OCI-M1 (cell line): ENCODE results near the gene OTOS.
A peak's percentile ranks its signal among the peaks of the same experiment; 100 is the strongest.

Experiments
- DNase-seq: peaks from one replicate; lab custom pipeline; 2025; lab: John Stamatoyannopoulos, UW

Gene OTOS

DNA sequence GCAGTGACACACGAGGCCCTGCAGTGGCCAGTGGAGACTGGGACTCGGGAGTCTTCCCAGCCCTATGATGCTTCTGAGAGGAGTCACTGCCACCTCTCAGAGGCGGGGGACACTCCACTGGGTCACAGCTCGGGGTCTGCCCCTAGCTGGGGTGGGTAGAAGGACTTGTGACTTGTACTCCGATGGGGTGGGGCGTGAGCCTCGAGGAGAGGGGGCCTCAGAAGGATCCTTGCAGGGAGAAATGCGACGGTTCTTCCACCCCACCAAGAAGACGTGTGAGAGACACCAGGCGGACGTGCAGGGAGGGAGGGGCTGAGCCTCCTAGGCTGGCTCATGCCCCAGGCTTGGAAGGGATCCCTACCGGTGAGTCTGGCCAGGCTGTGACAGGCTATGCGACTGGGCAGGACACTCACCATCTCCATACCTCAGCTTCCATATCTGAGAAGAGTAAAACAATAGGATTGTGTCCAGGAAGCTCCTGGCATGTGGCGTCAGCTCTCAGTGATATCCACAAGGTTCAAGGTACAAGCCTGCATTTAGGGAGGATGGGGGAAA, 11.1 kb upstream of the OTOS start:
- no peak for DNase-seq

DNA sequence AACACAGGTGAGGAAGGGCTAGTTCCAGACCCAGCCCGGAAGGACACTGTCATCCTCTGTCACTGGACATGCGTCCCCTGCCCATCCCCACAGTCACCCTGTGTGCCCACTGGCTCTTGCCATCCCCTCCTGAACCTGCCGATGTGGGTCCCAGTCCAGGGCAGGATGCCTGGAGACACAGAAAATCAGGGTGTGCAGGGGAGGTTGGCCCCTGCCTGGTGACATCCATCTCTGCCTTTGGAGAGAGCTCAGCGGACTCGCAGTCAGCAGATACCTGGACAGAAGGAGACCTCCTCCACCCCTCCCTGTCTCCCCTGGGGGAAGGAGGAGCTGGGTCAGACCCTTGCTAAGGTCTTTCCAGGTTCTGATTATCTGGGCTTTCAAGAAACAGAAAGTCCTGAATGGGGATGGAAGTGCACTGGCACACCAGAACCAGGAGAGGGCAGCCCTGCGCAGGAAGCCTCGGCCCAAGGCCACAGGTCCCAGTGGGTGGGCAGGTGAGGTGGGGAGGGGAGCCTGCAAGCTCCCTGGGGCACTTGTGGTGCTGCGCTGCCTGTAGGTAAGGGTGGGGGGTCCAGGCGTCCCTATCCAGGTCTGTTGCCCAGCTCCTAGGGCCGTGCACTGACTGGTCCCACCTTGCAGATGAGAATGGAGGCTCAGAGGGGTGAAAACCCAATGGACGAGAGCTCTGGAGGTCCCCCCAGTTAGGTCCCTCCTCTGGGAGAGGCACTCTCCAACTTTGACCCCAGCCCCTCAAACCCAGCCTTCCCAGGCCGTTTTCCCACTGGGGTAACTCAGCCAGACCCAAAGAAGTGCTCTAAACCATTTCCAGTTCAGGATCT, 9.7 kb upstream of the OTOS start:
- peak; percentile 54 for DNase-seq

DNA sequence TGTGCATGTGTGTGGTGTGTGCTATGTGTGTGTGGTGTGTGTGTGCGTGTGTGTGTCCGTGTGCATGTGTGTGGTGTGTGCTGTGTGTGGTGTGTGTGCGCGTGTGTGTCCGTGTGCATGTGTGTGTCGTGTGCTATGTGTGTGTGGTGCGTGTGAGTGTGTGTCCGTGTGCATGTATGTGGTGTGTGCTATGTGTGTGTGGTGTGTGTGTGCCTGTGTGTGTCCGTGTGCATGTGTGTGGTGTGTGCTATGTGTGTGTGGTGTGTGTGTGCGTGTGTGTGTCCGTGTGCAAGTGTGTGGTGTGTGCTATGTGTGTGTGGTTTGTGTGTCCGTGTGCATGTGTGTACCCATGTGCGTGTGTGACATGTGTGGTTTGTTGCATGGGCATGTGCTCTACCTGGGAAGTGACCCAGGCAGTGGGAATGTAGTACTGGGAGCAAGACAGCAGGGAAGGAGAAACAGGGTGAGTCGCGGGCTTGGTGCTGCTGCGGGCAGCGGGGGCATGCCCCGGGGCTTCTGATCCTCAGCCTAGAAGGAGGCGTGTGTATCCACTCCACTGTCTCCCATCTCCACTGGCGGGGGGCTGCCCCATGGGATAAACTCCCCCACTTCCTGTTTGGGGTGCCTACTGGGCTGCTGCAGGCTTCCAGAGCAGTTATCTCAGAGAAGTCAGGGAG, 7.6 kb upstream of the OTOS start:
- no peak for DNase-seq

DNA sequence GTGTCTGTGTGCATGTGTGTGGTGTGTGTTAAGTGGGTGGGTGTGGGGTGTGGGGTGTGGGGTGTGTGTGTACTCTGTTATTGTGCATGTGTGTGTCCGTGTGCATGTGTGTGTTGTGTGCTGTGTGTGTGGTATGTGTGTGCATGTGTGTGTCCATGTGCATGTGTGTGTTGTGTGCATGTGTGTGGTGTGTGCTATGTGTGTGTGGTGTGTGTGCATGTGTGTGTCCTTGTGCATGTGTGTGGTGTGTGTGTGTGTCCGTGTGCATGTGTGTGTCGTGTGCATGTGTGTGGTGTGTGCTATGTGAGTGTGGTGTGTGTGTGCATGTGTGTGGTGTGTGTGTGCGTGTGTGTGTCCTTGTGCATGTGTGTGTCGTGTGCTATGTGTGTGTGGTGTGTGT, 6.9 kb upstream of the OTOS start:
- no peak for DNase-seq

DNA sequence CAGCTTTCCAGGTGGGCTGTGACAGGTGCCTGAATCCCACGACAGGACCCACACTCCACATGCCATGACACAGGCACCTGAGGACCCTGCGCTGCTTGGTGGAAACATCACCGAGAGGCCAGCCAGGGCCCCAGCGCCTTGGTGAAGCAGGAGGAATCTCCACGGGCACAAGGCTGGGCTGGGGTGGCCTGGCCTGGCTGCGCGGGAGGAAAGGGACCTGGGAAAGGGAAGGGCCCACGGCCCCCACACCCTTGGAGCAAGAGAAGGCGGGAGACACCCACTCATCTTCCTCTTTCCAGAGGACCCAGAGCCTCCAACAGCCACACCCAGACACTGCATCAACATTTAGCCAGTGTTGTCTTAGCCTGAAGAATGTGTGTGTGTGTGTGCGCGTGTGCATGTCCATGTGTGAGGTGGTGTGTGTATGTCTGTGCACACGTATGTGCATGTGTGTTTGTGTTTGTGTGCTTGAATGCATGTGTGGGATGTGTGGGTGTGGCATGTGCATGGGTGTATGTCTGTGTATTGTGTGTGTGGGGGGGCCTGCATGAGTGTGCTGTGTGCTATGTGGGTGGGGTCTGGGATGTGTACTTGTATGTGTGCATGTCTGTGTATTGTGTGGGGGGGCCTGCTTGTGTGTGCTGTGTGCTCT, 6.3 kb upstream of the OTOS start:
- no peak for DNase-seq

DNA sequence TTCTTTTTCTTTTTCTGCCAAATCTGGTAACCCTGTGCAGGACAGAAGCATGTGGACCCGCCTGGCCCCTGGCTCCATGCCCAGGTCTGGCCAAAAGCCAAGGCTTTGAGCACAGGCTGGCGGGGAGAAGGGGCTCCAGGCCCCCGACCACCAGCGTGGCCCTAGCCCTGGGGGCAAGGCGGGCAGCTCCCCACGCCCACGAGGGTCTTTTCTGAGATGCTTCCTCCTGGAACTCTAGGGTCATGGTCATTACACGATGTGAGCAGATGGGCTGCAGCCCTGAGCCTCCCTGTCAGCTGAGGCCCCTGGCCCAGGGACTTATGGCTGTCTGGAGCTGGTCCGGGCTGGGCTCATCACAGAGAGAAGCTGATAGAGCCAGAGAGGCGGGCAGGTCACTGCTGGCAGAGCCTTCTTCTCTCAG, 5.7 kb upstream of the OTOS start:
- DNase-seq: no peak

DNA sequence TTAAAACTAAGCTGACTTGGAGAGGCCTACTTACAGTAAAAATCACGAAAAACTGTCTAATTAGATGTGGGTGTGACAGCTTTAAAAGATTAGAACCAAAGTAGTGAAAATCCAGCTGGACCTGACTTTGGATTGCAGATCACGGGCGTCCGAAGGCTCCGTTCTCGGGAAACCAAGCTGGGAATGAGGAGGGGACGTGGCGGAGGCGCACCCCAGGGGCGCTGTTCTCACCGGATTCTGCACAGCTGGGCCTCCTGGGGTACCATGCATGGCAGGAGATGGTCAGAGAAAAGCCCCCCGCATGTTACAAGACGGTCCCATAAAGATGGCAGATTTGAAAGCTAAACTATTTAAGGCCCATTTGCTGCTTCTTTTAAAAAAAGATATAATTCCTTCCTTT, 5.0 kb upstream of the OTOS start:
- DNase-seq: no peak

DNA sequence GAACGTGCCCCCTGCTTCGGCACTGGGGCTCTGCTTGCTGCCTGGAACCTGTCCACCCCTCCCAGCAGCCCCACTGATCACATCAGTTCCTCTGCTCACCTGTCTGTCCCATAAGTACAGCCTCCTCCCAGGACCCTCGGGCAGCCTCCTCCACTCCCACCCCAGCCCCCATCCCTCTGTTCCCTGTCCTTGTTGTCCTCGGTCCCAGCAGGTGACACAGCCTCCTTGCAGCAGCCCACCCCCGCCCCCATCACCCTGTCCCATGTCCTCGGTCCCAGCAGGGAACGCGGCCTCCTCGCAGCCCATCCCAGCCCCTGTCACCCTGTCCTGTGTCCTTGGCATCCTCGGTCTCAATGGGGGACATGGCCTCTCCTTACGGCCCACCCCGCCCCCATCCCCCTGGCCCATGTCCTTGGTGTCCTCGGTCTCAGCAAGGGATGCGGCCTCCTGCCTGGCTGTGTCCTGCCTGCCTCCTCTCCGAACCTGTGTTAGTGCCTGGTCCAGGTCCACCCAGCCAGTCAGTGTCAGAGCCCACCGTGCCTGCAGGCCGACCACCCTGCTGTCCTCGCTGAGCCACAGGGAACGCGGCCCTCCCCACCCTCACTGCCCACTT, 4.3 kb upstream of the OTOS start:
- DNase-seq: no peak

DNA sequence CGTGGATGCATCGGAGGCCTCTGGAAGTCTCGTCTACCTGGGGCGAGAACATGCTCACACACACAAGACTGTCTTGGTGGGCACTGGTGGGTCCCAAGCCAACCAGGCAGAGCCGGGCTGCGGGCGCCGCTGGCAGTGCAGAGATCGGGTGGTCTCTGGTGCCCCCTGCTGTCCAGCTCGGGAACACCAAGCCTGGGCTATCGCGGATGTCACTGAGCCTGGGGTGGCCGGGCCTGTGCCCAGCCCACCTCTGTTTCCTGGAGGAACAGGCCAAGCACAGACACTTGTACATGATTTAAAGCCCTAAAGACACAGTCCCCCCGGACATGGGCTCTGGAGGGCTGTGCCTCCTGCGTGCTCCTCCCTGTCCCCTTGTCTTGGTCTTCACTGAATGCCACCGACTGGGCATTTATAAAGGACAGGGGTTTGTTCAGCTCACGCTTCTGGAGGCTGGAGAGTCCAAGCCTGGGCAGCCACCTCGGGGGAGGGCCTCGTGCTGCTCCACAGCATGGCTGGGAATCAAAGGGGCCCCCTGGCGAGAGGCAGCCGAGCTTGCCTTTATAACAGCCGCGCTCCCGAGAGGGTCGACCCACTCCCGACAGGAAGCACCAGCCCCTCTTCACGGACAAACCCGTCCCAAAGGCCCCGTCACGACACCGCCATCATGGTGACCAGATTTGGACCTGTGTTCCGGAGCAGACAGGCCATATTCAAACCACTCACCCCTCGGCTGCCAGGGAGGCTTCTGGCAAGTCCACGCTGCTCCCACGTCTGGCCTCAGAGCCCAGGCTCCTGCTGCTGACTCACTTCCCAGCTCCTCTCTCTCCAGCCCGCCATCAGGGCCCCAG, 3.6 kb upstream of the OTOS start:
- peak; percentile 74 for DNase-seq

DNA sequence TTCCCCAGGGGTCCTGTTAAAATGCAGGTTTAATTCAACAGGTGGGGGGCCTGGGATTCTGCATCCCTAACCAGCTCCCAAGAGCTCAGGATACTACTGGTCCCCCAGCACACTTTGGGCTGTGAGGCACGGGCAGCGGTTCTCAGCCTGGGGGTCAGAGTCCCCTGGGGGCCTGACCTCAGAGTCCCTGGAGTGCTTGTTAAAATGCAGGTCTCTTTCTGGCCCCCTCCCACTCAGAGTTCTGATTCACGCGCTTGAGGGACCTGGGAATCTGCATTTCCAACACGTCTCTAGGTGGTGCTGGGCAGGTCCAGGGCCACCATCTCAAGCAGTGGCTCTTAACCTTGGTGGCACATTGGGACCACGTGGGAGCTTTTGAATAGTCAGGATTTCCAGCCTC, 2.8 kb upstream of the OTOS start:
- no peak for DNase-seq

DNA sequence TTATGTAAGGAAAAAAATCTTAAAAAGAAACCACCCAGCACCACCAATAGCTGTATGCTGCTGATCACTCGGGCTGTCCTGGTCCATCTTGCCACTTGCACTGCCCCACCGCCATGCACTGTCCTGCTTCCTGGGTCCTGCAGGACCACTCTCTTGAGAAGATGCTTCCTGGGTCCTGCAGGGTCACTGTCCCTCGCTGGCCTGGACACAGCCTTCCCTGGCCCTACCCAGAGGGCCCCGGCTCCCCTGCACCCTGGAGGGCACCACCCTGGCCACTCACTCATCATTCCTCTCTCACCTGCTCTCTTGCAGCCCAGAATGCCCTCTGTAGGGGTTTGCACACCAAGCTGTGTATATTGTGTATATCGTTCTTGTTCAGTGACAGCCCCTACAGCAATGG, 2.4 kb upstream of the OTOS start:
- no peak for DNase-seq

DNA sequence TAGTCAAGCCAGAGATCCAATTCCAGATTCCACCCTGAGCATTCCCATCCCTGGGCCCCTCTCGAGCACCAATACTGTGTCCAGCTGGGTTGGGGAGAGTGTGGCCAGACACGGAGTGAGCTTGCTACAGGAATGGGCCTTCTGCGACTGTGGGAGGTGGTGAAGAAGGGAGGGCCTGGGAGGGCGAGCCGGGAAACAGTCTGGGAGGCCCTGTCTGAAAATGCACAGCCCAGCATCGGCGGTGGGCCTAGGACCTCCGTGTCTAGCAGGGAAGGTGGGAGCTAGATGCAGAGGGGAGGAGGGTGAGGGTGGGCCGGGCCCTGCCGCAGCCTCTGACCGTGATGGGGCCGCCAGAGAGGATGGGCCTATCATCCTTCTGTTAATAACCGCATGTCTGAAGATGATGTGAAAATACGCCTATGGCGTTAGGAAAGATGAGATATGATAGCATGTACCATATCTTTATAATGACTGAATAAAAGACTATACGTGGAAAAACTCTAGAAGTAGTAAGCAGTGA, 1.9 kb upstream of the OTOS start:
- DNase-seq: no peak

DNA sequence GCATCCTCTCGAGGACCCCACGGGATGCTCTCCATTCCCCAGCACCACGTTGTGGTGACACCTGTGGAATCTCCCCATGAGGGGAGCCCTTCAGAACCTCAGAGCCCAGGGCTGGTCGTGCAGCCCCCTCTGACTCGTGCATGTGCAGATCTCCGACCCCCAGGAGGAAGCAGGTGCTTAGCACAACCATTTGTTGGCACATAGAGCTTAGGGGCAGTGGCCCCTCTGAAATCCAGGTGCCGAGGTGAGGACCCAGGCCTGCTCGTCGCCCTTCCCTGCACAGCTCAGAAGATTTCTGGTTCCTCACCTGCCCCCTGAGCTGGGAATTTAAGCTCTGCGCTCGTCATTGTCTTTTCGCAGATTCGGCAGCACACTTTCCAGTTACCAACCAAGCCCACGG, 1.3 kb upstream of the OTOS start:
- DNase-seq: no peak

DNA sequence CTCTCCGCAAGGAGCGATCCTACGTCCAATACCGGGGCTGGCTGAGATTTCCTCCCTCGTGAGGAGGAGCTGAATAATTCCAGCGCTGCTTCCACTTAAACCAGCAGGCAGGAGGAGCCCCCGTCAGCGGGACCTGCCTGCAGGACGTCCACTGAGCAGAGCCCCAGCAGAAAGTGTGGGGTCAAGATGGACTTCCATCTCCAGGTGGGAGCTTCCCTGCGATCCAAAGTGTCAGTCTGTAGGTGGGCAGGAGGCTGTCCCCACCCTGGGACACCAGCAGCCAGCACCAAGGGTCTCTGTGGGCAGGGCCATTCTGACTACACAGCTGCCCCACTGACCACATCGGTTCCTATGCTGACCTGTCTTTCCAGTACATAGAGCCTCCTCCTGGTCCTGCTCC, 462 bp upstream of the OTOS start:
- no peak for DNase-seq

DNA sequence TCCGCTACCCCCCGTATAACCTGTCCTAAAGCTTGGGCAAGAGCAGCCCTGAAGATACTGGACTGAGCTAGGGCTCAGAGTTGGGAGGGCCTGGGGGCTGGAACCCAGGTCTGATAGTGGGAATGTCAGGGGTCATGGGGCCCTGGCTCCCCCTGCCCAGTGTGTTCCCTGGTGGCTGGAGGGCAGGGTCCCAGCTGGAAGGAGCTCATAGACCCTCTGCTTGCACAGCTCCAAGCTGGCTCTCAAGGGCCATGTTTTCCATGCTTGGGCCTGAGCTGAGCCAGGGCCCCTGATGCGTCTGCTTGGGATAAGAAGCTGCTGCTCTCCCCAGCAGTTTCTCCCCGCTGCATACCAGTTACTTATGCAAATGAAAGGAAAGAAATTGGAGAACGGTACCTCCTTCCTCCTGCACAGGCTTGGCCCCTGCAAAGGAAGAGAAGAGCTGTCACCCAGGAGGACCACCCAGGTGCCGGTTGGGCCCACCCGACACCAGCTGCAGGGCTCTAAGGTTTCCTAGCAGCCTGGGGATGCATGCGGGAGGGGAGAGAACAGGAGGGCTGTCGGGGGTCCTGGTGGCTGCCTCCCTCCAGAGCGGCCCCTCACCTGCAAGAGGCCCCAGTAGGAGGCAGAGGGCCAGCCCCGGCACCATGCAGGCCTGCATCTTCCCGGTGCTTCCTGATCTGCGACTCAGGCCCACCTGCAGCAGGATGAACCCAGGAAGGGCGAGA, 628 bp downstream of the OTOS start:
- DNase-seq: no peak

DNA sequence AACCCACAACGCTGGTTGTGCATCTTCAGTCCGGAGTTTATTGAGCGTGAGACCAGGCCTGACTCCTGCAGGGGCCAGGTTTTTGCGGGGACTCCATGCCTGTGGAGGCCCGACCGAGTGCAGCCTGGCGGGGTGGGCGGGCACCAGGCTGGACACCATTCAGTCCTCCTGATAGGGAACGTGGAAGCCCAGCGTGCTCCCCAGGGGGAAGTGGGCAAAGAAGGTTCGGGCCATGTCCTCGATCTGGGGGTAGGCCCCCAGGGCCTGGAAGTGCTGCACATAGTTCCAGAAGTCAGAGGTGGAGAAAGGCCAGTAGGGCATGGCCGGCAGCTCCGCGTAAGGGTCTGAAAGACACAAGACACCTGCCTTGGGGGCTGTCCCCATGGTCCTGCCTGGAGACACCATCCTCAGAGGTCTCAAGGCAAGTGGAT, 1.4 kb downstream of the OTOS start:
- no peak for DNase-seq

DNA sequence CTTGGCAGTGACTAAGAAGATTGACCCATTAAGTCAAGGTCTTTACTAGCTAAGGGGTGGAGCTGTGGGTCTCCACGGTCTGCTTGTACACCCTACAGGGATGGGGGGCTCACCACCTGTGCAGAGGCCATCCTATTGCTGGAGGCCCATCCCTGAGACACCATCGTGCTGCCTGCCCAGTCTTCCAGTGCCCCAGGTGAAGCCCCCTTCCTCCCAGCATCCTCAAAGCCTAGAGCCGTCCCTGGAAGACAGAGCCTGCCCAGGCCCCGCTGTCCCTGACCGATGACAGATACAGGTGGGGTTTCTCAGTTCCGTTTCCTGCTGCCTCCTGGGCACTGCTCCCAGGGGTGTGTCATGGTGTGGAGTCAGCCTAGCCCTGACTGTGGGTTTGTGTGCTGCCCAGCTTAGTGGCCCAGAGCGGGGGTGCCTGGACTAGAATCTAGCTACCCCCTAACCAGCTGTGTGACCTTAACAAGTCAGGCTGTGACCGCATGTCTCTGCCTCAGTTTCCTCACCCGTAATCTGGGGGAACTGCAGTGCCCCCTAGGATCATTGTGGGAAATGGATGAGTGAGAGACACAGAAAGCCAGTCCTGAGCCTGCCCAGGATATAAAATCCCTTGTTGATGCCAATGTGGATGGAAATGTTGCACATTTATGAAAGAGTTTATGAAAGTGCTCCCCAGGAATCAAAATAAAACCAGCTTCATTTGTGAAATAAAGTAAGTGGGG, 2.0 kb downstream of the OTOS start:
- DNase-seq: no peak

DNA sequence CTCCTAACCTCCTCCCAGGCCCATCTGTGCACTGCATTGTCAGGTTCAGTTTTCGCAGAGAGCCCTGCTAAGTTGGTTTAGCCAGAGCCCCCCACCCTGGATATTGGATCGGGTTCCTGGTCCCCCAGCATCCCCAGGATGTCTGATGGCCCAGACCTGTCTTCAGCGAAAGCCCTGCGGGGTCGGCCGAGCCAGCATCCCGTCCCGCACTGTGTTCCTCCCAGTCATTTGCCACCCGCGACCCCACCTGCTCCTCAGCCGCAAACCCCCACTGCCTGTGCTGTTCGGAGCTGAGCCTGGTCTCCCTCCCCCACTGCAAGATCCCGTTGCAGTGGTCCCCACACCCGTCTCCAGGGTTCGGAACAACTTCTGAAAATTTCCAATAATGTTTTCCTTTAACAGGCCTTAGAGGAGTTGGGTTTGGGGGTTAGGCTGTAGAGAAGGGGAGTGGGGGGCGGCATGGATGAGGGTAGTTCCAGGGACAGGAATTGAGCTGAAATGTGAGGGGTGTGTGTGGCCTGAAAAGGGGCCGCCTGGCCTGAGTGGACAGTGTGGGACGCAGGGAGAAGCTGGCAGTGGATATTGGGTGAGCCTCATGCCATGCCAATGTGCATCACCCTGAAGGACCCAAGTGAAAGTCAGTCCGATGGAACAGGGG, 2.7 kb downstream of the OTOS start:
- DNase-seq: no peak

DNA sequence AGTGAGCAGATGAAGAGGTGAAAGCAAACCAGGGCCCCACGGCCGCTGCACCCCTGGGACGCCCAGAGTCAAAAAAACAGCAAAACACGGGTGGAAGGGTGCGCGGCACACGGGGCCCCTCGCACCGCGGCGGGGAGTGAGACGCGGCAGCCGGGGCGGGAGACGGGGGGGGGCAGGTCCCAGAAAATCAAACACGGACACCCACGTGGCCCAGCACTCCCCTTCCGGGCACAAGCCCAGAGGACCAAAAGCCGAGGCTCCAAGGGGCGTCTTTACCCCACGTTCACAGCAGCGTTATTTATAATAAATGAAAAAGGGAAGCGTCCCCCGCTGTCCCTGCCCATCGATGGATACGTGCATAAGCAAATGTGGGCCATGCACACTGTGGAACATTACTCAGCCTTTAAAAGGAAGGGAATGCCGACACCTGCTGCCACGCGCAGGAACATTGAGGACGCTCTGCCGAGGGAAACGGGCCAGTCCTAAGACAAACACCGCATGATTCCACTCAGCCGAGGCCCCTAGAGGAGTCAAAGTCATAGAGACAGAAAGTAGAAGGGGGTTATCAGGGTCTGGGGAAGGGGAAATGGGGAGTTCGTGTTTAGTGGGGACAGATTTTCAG, 3.7 kb downstream of the OTOS start:
- no peak for DNase-seq
